Measurements from ENCODE around the gene ZNF670. TPM values are rescaled to one million over a fixed set of nuclear protein-coding genes. Genes with fewer than 3 reads are reported as not detected.

ZNF670 gene
- total and polyA plus RNA-seq, 4 donors = 0.74 to 2.3 (median 1.4) TPM

DNA sequence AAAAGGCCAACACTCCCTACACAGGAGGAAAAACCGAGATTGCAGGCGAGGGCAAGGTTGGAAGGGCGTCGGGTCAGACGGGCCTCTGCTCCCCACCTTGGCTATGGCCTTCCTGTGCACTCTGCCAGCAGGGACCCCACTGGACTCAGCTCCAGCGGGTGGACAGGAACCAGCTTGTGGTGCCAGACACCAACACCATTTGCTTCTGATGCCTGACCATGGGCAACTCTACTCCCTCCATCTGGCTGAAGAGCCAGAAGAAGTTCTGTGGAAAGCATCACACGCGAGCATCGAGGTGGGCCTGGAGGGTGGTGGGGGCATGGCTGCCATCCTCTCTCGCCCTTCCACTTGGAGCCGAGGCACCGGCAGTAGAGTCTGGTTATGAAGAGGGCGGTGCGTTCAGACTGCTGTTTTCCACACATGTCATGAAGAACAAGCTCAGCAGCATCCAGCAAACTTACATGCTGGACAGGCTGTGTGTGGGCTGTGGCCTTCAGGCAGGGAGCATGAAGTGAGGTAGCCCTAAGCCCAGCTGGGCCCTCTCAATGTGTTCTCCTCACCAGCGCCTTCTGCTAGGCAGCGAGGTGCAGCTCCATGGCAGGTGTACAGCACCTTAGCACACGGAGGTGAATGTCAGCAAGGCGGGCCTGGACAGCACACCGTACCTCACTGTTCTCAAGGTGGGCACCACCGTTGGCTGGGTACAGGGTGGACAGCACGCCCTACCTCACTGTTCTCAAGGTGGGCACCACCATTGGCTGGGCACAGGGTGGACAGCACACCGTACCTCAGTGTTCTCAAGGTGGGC is 41.2 kb upstream of the ZNF670 start (continued):
- TF ChIP-seq NR2F2 (IDR thresholded peaks at IDR 0.05) = no peak
- TF ChIP-seq, protein P1, sequence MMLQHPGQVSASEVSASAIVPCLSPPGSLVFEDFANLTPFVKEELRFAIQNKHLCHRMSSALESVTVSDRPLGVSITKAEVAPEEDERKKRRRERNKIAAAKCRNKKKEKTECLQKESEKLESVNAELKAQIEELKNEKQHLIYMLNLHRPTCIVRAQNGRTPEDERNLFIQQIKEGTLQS (IDR thresholded peaks at IDR 0.05) = no peak

DNA sequence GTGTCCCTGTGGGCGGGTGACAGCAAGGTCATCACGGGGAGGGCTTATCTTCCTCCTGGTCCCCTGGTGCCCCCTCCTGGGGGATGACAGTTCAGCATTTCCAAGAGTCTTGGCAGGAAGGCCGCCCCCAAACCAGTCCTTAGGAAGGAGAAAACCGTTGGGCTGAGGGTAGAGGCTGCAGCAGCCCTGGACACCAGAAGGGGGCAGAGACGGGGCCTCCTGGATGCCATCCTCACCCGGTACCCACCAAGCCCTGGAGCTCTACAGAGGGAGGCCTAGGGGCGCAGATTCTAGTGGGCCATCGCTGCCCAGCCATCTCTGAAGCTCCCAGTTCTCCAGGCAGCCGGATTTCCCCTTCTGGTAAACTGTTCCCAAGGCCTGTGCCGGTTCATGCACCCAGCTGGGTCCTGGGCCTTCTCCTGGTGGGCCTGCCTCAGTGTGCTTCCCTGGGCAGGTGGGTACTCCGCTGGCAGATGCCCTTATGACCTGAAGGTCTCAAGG is 40.4 kb upstream of the ZNF670 start:
- DNase-seq (ENCODE audit: low spot score) = no peak
- Histone ChIP-seq H3K27ac (ENCODE audit: low read depth in 1 of 2, low read length in 2 of 2) (no peak overlapping the region), H3K27me3 (ENCODE audit: control insufficient read depth in 4 of 4, insufficient read depth in 4 of 4, low read length in 3 of 4) (no peaks in the 10 kb centered on the region), H3K36me3 (ENCODE audit: control insufficient read depth in 4 of 4, insufficient read depth in 3 of 4, low read depth in 1 of 4, low read length in 3 of 4) (no peaks in the 10 kb centered on the region), H3K4me3 (ENCODE audit: low read depth in 1 of 3, low read length in 3 of 3) (no peak overlapping the region), H3K4me1 (ENCODE audit: control insufficient read depth in 4 of 4, insufficient read depth in 4 of 4, low read length in 3 of 4) (peaks cover 0 to under 1% (median under 1%) of the 10 kb centered on the region in 4 donors), H3K9ac (ENCODE audit: low read depth in 1 of 2, low read length in 2 of 2) (no peak overlapping the region), H3K9me3 (ENCODE audit: control insufficient read depth in 4 of 4, low read length in 3 of 4) (peaks cover 0 to 4% (median 2%) of the 10 kb centered on the region in 4 donors)
- TF ChIP-seq, protein P2, sequence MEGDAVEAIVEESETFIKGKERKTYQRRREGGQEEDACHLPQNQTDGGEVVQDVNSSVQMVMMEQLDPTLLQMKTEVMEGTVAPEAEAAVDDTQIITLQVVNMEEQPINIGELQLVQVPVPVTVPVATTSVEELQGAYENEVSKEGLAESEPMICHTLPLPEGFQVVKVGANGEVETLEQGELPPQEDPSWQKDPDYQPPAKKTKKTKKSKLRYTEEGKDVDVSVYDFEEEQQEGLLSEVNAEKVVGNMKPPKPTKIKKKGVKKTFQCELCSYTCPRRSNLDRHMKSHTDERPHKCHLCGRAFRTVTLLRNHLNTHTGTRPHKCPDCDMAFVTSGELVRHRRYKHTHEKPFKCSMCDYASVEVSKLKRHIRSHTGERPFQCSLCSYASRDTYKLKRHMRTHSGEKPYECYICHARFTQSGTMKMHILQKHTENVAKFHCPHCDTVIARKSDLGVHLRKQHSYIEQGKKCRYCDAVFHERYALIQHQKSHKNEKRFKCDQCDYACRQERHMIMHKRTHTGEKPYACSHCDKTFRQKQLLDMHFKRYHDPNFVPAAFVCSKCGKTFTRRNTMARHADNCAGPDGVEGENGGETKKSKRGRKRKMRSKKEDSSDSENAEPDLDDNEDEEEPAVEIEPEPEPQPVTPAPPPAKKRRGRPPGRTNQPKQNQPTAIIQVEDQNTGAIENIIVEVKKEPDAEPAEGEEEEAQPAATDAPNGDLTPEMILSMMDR (IDR thresholded peaks at IDR 0.05; ENCODE audit: low read depth, low read length, missing input control) = no peak
- no peak for TF ChIP-seq RAD21 (IDR thresholded peaks at IDR 0.05)
- no peak for TF ChIP-seq RXRA (IDR thresholded peaks at IDR 0.05)
- no peak for TF ChIP-seq HNF4G (IDR thresholded peaks at IDR 0.05)
- no peak for TF ChIP-seq FOXA2 (IDR thresholded peaks at IDR 0.05)
- no peak for TF ChIP-seq EGR1 (IDR thresholded peaks at IDR 0.05; ENCODE audit: low read depth in 2 of 2)
- no peak for TF ChIP-seq GABPA (IDR thresholded peaks at IDR 0.05 in 1 of 2, conservative IDR thresholded peaks at IDR 0.05 in 1 of 2)
- TF ChIP-seq NR2F2 (IDR thresholded peaks at IDR 0.05) = no peak
- no peak for TF ChIP-seq YY1 (IDR thresholded peaks at IDR 0.05)
- TF ChIP-seq, protein P3, sequence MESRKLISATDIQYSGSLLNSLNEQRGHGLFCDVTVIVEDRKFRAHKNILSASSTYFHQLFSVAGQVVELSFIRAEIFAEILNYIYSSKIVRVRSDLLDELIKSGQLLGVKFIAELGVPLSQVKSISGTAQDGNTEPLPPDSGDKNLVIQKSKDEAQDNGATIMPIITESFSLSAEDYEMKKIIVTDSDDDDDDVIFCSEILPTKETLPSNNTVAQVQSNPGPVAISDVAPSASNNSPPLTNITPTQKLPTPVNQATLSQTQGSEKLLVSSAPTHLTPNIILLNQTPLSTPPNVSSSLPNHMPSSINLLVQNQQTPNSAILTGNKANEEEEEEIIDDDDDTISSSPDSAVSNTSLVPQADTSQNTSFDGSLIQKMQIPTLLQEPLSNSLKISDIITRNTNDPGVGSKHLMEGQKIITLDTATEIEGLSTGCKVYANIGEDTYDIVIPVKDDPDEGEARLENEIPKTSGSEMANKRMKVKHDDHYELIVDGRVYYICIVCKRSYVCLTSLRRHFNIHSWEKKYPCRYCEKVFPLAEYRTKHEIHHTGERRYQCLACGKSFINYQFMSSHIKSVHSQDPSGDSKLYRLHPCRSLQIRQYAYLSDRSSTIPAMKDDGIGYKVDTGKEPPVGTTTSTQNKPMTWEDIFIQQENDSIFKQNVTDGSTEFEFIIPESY (IDR thresholded peaks at IDR 0.05) = no peak
- TF ChIP-seq FOXA1 (IDR thresholded peaks at IDR 0.05) = no peak
- TF ChIP-seq, protein P4, sequence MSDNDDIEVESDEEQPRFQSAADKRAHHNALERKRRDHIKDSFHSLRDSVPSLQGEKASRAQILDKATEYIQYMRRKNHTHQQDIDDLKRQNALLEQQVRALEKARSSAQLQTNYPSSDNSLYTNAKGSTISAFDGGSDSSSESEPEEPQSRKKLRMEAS (IDR thresholded peaks at IDR 0.05) = no peak
- no peak for TF ChIP-seq SP1 (IDR thresholded peaks at IDR 0.05)
- TF ChIP-seq, protein P5, sequence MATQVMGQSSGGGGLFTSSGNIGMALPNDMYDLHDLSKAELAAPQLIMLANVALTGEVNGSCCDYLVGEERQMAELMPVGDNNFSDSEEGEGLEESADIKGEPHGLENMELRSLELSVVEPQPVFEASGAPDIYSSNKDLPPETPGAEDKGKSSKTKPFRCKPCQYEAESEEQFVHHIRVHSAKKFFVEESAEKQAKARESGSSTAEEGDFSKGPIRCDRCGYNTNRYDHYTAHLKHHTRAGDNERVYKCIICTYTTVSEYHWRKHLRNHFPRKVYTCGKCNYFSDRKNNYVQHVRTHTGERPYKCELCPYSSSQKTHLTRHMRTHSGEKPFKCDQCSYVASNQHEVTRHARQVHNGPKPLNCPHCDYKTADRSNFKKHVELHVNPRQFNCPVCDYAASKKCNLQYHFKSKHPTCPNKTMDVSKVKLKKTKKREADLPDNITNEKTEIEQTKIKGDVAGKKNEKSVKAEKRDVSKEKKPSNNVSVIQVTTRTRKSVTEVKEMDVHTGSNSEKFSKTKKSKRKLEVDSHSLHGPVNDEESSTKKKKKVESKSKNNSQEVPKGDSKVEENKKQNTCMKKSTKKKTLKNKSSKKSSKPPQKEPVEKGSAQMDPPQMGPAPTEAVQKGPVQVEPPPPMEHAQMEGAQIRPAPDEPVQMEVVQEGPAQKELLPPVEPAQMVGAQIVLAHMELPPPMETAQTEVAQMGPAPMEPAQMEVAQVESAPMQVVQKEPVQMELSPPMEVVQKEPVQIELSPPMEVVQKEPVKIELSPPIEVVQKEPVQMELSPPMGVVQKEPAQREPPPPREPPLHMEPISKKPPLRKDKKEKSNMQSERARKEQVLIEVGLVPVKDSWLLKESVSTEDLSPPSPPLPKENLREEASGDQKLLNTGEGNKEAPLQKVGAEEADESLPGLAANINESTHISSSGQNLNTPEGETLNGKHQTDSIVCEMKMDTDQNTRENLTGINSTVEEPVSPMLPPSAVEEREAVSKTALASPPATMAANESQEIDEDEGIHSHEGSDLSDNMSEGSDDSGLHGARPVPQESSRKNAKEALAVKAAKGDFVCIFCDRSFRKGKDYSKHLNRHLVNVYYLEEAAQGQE (IDR thresholded peaks at IDR 0.05) = no peak
- WGBS = 67% methylated on average over 11 of the region's 11 CpGs

All from liver (tissue), 9 donors.